ENCODE measurements around the gene PGRMC1. TPM values are rescaled to one million over a fixed set of nuclear protein-coding genes. Genes with fewer than 3 reads are reported as not detected.
A peak's percentile ranks its signal among the peaks of the same experiment; 100 is the strongest.
"Not testable (repeated sequence)": the region's sequence is repeated elsewhere in the genome, so short reads cannot be mapped to it uniquely, and the experiment has no call there.

Gene PGRMC1
- polyA plus RNA-seq, 1 donor: 276 TPM

DNA sequence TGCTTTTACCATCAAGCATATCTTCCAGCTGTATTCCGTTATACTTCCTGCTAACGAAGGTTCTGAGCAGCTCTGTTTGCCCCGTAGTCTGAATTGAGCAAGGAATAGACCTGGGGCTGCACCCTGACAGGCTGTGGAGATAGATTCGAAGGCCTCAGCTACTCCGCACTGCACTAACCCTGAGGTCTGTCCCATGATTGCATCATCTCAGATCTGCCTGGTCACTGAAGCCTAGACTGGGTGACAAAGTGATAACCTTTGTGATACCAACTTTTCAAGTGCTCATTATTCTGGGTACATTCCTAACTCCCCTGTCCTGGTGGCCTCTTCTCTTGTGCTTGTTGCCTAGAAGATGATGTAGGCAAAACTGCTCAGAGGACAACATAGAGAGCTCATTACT is 29.9 kb upstream of the PGRMC1 start:
- Histone ChIP-seq H3K36me3 (ENCODE audit: control insufficient read depth, insufficient read depth, low read length) (no peaks in the 10 kb centered on the region), H3K27ac (ENCODE audit: low read length) (no peak overlapping the region), H3K27me3 (ENCODE audit: control insufficient read depth, insufficient read depth, low read length) (no peaks in the 10 kb centered on the region), H3K4me3 (ENCODE audit: low read length) (no peak overlapping the region), H3K9me3 (ENCODE audit: control insufficient read depth, low read depth, low read length) (no peaks in the 10 kb centered on the region), H3K4me1 (ENCODE audit: control insufficient read depth, insufficient read depth, low read length) (no peaks in the 10 kb centered on the region)
- no peak for DNase-seq
- WGBS (ENCODE audit: insufficient coverage, low lambda C conversion rate): no CpG with 5 or more reads among the region's 5 CpGs

- WGBS (ENCODE audit: insufficient coverage, low lambda C conversion rate): no CpG with 5 or more reads among the region's 10 CpGs
- not testable (repeated sequence) for H3K9me3 ChIP-seq (ENCODE audit: control insufficient read depth, low read depth, low read length); H3K27ac ChIP-seq (ENCODE audit: low read length); H3K36me3 ChIP-seq (ENCODE audit: control insufficient read depth, insufficient read depth, low read length); H3K4me3 ChIP-seq (ENCODE audit: low read length); DNase-seq; H3K27me3 ChIP-seq (ENCODE audit: control insufficient read depth, insufficient read depth, low read length); H3K4me1 ChIP-seq (ENCODE audit: control insufficient read depth, insufficient read depth, low read length)
Observed at GRCh38 chrX:119207483-119207882, 28.6 kb upstream of the PGRMC1 start.

- H3K27ac ChIP-seq (ENCODE audit: low read length): no peak overlapping the region
- no peaks in the 10 kb centered on the region for H3K36me3 ChIP-seq (ENCODE audit: control insufficient read depth, insufficient read depth, low read length)
- no CpG with 5 or more reads among the region's 37 CpGs for WGBS (ENCODE audit: insufficient coverage, low lambda C conversion rate)
- H3K27me3 ChIP-seq (ENCODE audit: control insufficient read depth, insufficient read depth, low read length): no peaks in the 10 kb centered on the region
- no peaks in the 10 kb centered on the region for H3K4me1 ChIP-seq (ENCODE audit: control insufficient read depth, insufficient read depth, low read length)
- no peaks in the 10 kb centered on the region for H3K9me3 ChIP-seq (ENCODE audit: control insufficient read depth, low read depth, low read length)
- H3K4me3 ChIP-seq (ENCODE audit: low read length): no peak overlapping the region
- DNase-seq: no peak
Observed at GRCh38 chrX:119208401-119209057, 27.6 kb upstream of the PGRMC1 start.

DNA sequence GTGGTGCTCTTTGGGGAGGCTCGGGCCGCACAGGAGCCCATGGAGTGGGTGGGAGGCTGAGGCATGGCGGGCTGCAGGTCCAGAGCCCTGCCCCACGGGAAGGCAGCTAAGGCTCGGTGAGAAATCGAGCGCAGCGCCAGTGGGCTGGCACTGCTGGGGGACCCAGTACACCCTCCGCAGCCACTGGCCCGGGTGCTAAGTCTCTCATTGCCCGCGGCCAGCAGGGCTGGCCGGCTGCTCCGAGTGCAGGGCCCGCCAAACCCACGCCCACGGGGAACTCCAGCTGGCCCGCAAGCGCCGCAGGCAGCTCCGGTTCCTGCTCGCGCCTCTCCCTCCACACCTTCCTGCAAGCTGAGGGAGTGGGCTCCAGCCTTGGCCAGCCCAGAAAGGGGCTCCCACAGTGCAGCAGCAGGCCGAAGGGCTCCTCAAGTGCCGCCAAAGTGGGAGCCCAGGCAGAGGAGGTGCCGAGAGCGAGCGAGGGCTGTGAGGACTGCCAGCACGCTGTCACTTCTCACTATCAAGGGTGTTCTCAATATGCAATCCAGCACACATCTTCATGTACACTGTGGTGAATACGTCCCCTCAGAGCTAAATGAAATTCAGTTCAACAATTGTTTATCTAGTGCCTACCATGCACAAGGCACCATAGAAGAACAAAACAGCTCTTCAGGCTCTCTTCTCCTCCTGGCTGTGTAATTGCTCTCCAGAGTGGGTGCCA is 25.0 kb upstream of the PGRMC1 start:
- H3K36me3 ChIP-seq (ENCODE audit: control insufficient read depth, insufficient read depth, low read length); H3K9me3 ChIP-seq (ENCODE audit: control insufficient read depth, low read depth, low read length); DNase-seq; H3K4me1 ChIP-seq (ENCODE audit: control insufficient read depth, insufficient read depth, low read length); H3K27me3 ChIP-seq (ENCODE audit: control insufficient read depth, insufficient read depth, low read length); H3K27ac ChIP-seq (ENCODE audit: low read length); H3K4me3 ChIP-seq (ENCODE audit: low read length): not testable (repeated sequence)
- no CpG with 5 or more reads among the region's 30 CpGs for WGBS (ENCODE audit: insufficient coverage, low lambda C conversion rate)

DNA sequence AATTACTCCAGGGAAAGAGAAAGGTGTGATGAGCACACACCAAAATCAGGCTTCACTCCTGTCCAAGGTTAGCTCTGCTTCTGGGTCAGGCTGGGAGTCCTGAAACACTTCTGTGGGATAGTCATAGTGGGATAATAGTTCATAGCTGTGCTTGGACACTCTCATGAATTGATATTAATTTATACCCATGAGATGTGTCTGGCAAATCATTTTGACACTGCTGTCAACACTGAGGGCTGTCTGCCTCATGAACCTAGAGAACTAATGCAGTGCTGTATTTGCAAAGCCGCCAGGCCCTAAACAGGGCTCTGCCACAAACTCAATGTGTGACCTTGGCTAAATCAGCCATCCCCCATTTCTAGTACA is 24.5 kb upstream of the PGRMC1 start:
- no peak for DNase-seq
- H3K9me3 ChIP-seq (ENCODE audit: control insufficient read depth, low read depth, low read length): no peaks in the 10 kb centered on the region
- no peaks in the 10 kb centered on the region for H3K27me3 ChIP-seq (ENCODE audit: control insufficient read depth, insufficient read depth, low read length)
- no peak overlapping the region for H3K4me3 ChIP-seq (ENCODE audit: low read length)
- WGBS (ENCODE audit: insufficient coverage, low lambda C conversion rate): no CpG with 5 or more reads among the region's 1 CpG
- no peaks in the 10 kb centered on the region for H3K4me1 ChIP-seq (ENCODE audit: control insufficient read depth, insufficient read depth, low read length)
- no peaks in the 10 kb centered on the region for H3K36me3 ChIP-seq (ENCODE audit: control insufficient read depth, insufficient read depth, low read length)
- H3K27ac ChIP-seq (ENCODE audit: low read length): no peak overlapping the region

GRCh38 chrX:119218198-119218597 is 17.9 kb upstream of the PGRMC1 start:
- no peak overlapping the region for H3K4me3 ChIP-seq (ENCODE audit: low read length)
- no peak overlapping the region for H3K27ac ChIP-seq (ENCODE audit: low read length)
- H3K36me3 ChIP-seq (ENCODE audit: control insufficient read depth, insufficient read depth, low read length): no peaks in the 10 kb centered on the region
- no peak for DNase-seq
- no peaks in the 10 kb centered on the region for H3K4me1 ChIP-seq (ENCODE audit: control insufficient read depth, insufficient read depth, low read length)
- WGBS (ENCODE audit: insufficient coverage, low lambda C conversion rate): no CpG with 5 or more reads among the region's 4 CpGs
- no peaks in the 10 kb centered on the region for H3K27me3 ChIP-seq (ENCODE audit: control insufficient read depth, insufficient read depth, low read length)
- H3K9me3 ChIP-seq (ENCODE audit: control insufficient read depth, low read depth, low read length): peaks cover 3% of the 10 kb centered on the region

- Histone ChIP-seq H3K27me3 (ENCODE audit: control insufficient read depth, insufficient read depth, low read length) (no peaks in the 10 kb centered on the region), H3K27ac (ENCODE audit: low read length) (no peak overlapping the region), H3K9me3 (ENCODE audit: control insufficient read depth, low read depth, low read length) (peaks cover 3% of the 10 kb centered on the region), H3K4me1 (ENCODE audit: control insufficient read depth, insufficient read depth, low read length) (no peaks in the 10 kb centered on the region), H3K4me3 (ENCODE audit: low read length) (no peak overlapping the region), H3K36me3 (ENCODE audit: control insufficient read depth, insufficient read depth, low read length) (no peaks in the 10 kb centered on the region)
- no CpG with 5 or more reads among the region's 37 CpGs for WGBS (ENCODE audit: insufficient coverage, low lambda C conversion rate)
- no peak for DNase-seq
Observed at GRCh38 chrX:119222932-119223331, 13.2 kb upstream of the PGRMC1 start.

GRCh38 chrX:119223783-119224182 is 12.3 kb upstream of the PGRMC1 start:
- Histone ChIP-seq H3K4me3 (ENCODE audit: low read length) (no peak overlapping the region), H3K9me3 (ENCODE audit: control insufficient read depth, low read depth, low read length) (peaks cover 3% of the 10 kb centered on the region), H3K27me3 (ENCODE audit: control insufficient read depth, insufficient read depth, low read length) (no peaks in the 10 kb centered on the region), H3K4me1 (ENCODE audit: control insufficient read depth, insufficient read depth, low read length) (no peaks in the 10 kb centered on the region), H3K36me3 (ENCODE audit: control insufficient read depth, insufficient read depth, low read length) (no peaks in the 10 kb centered on the region), H3K27ac (ENCODE audit: low read length) (no peak overlapping the region)
- no peak for DNase-seq

DNA sequence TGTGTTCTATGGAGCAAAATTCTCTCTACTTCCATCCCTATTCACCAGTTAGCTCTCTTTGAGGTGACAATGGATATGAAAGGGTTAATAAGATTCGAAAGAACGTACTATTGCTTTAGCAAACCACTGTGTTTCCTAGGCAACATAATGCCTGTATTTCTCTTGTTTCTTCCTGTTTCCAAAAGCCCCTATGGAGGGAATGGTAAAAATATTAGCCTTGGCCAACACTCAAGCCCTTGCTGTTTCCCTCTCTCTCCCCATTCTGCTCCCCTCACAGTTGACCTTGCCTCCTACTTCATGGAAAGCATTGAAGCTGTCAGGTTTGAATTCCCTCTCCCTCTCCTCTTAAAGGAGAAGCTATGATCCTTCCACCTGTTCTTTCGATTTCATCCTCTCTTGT is 9.6 kb upstream of the PGRMC1 start:
- Histone ChIP-seq H3K4me3 (ENCODE audit: low read length) (no peak overlapping the region), H3K9me3 (ENCODE audit: control insufficient read depth, low read depth, low read length) (peaks cover 3% of the 10 kb centered on the region), H3K27me3 (ENCODE audit: control insufficient read depth, insufficient read depth, low read length) (no peaks in the 10 kb centered on the region), H3K27ac (ENCODE audit: low read length) (no peak overlapping the region), H3K36me3 (ENCODE audit: control insufficient read depth, insufficient read depth, low read length) (no peaks in the 10 kb centered on the region), H3K4me1 (ENCODE audit: control insufficient read depth, insufficient read depth, low read length) (no peaks in the 10 kb centered on the region)
- peak in 1 of 2 donors; percentile 6 for DNase-seq
- no CpG with 5 or more reads among the region's 3 CpGs for WGBS (ENCODE audit: insufficient coverage, low lambda C conversion rate)

DNA sequence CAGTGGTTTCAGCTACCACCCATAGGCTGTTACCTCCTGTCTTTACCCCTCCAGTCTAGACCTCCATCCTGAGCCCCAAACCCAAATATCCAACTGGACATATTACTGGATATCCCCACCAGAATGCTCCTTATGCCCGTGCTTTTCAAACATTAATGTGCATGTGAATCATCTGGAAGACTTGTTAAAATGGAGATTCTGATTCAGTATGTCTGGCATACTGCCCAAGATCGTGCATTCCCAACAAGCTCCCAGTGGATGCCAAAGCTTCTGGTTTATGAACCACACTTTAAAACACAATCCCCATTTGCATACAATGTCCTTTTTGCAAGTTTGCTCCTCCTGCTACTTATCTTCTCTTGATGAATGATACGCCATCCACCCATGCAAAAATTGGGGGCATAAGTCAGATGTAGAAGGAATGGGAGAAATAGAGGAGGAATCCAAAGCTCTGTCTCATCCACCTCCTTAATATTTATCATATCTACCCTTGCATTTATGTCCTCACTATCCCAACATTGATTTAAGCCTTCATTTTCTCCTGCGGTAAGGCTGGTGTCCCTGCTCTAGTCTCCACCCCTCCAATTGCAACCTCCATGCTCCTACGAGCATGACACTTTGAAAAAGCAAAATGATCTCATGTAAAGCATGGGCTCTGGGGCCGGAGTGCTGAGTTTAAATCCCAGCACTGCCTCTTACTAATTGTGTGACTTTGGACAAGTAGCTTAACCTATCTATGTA is 7.4 kb upstream of the PGRMC1 start:
- no peaks in the 10 kb centered on the region for H3K9me3 ChIP-seq (ENCODE audit: control insufficient read depth, low read depth, low read length)
- H3K4me1 ChIP-seq (ENCODE audit: control insufficient read depth, insufficient read depth, low read length): no peaks in the 10 kb centered on the region
- no CpG with 5 or more reads among the region's 6 CpGs for WGBS (ENCODE audit: insufficient coverage, low lambda C conversion rate)
- H3K36me3 ChIP-seq (ENCODE audit: control insufficient read depth, insufficient read depth, low read length): no peaks in the 10 kb centered on the region
- no peak overlapping the region for H3K27ac ChIP-seq (ENCODE audit: low read length)
- H3K4me3 ChIP-seq (ENCODE audit: low read length): no peak overlapping the region
- H3K27me3 ChIP-seq (ENCODE audit: control insufficient read depth, insufficient read depth, low read length): no peaks in the 10 kb centered on the region
- DNase-seq: no peak

DNA sequence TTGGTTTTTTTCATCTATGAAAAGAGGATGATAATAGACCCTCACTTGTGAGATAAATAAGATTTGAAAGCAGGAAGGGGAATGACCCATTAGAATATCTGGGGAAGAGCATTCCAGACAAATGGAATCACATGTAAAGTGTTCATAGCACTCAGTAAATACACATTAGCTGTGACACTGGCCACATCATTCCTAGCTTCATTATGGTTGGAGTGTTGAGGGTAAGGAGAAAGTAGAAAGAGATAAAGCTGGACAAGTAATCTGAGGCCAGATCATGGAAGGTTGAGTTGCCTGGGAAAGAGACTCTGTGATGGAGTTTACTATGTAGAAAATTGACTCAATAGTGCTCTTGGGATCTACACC is 6.9 kb upstream of the PGRMC1 start:
- Histone ChIP-seq H3K4me3 (ENCODE audit: low read length) (no peak overlapping the region), H3K4me1 (ENCODE audit: control insufficient read depth, insufficient read depth, low read length) (no peaks in the 10 kb centered on the region), H3K27ac (ENCODE audit: low read length) (no peak overlapping the region), H3K9me3 (ENCODE audit: control insufficient read depth, low read depth, low read length) (no peaks in the 10 kb centered on the region), H3K27me3 (ENCODE audit: control insufficient read depth, insufficient read depth, low read length) (no peaks in the 10 kb centered on the region), H3K36me3 (ENCODE audit: control insufficient read depth, insufficient read depth, low read length) (no peaks in the 10 kb centered on the region)
- no peak for DNase-seq

All from large intestine (tissue), 3 donors.